ENCODE measurements around the gene ZNF148. TPM values are rescaled to one million over a fixed set of nuclear protein-coding genes. Genes with fewer than 3 reads are reported as not detected.

The ZNF148 gene
- polyA plus RNA-seq, 1 experiment, result 43.5 TPM

GRCh38 chr3:125313060-125313635, 62.0 kb downstream of the ZNF148 start:
- Histone ChIP-seq H3K4me3 (ENCODE audit: low read depth, low read length) (no peak overlapping the region), H3K9me3 (ENCODE audit: control insufficient read depth, insufficient read depth, low read length) (peaks cover 3% of the 10 kb centered on the region; the same call in 1 of the 2 replicates), H3K27ac (ENCODE audit: low read depth, low read length) (no peak overlapping the region), H3K27me3 (ENCODE audit: control insufficient read depth, insufficient read depth, low read length) (no peaks in the 10 kb centered on the region)
- ChIA-PET POLR2A (no interaction called here), CTCF (no interaction called here)
- no peak for DNase-seq (ENCODE audit: low read depth, low spot score)
- TF ChIP-seq CTCF (IDR thresholded peaks at IDR 0.05; ENCODE audit: low read depth, low read length), result no peak

- Histone ChIP-seq H3K27me3 (ENCODE audit: control insufficient read depth, insufficient read depth, low read length) (no peaks in the 10 kb centered on the region), H3K9me3 (ENCODE audit: control insufficient read depth, insufficient read depth, low read length) (peaks cover 3% of the 10 kb centered on the region; the same call in 1 of the 2 replicates), H3K4me3 (ENCODE audit: low read depth, low read length) (no peak overlapping the region), H3K27ac (ENCODE audit: low read depth, low read length) (no peak overlapping the region)
- ChIA-PET POLR2A (no interaction called here), CTCF (interaction anchor here (0.5 kb wide), 1 partner anchor 30 kb away, joined by 8 read pairs; no protein-coding TSS in a partner anchor)
- TF ChIP-seq CTCF (IDR thresholded peaks at IDR 0.05; ENCODE audit: low read depth, low read length), result no peak
- no peak for DNase-seq (ENCODE audit: low read depth, low spot score)
Measured at GRCh38 chr3:125310623-125311081, 64.5 kb downstream of the ZNF148 start.

GRCh38 chr3:125309476-125309875, 65.6 kb downstream of the ZNF148 start:
- POLR2A ChIA-PET, result no interaction called here

GRCh38 chr3:125306620-125307019, 68.5 kb downstream of the ZNF148 start:
- ChIA-PET POLR2A (interaction anchor here (0.6 to 0.7 kb wide), 2 partner anchors 210 to 237 kb away, joined by 3 to 5 read pairs; no protein-coding TSS in a partner anchor), CTCF (no interaction called here)
- peaks cover 3% of the 10 kb centered on the region; the same call in 1 of the 2 replicates for H3K9me3 ChIP-seq (ENCODE audit: control insufficient read depth, insufficient read depth, low read length)

More at GRCh38 chr3:125309476-125309875, 65.6 kb downstream of the ZNF148 start:
- CTCF ChIA-PET, result no interaction called here
- Histone ChIP-seq H3K27me3 (ENCODE audit: control insufficient read depth, insufficient read depth, low read length) (no peaks in the 10 kb centered on the region), H3K4me3 (ENCODE audit: low read depth, low read length) (no peak overlapping the region), H3K9me3 (ENCODE audit: control insufficient read depth, insufficient read depth, low read length) (peaks cover 3% of the 10 kb centered on the region; the same call in 1 of the 2 replicates), H3K27ac (ENCODE audit: low read depth, low read length) (no peak overlapping the region)
- DNase-seq (ENCODE audit: low read depth, low spot score), result no peak
- no peak for TF ChIP-seq CTCF (IDR thresholded peaks at IDR 0.05; ENCODE audit: low read depth, low read length)

More at GRCh38 chr3:125306620-125307019, 68.5 kb downstream of the ZNF148 start:
- TF ChIP-seq CTCF (IDR thresholded peaks at IDR 0.05; ENCODE audit: low read depth, low read length), result no peak
- Histone ChIP-seq H3K27me3 (ENCODE audit: control insufficient read depth, insufficient read depth, low read length) (no peaks in the 10 kb centered on the region), H3K4me3 (ENCODE audit: low read depth, low read length) (no peak overlapping the region), H3K27ac (ENCODE audit: low read depth, low read length) (no peak overlapping the region)
- DNase-seq (ENCODE audit: low read depth, low spot score), result no peak

Measured in AG04450 (cell line).